Glutamatergic neuron (in vitro differentiated cells): ENCODE results near the gene MAML2. TPM values are rescaled to one million over a fixed set of nuclear protein-coding genes. Genes with fewer than 3 reads are reported as not detected.

ENCODE experiments used
- DNase-seq: peaks from one replicate; pipeline ENCODE4 v3.0.0; 2022
- H3K27ac Mint-ChIP-seq: one replicate; pipeline ENCODE4 v1.8.0; 2020; ENCODE audit warnings: mild to moderate bottlenecking, mixed read lengths, inconsistent platforms; ENCODE audit not compliant: unreplicated experiment
- H3K27me3 Mint-ChIP-seq: one replicate; pipeline ENCODE4 v1.8.0; 2020; ENCODE audit warnings: mild to moderate bottlenecking, moderate library complexity, mixed read lengths, inconsistent platforms; ENCODE audit not compliant: unreplicated experiment
- H3K36me3 Mint-ChIP-seq: one replicate; pipeline ENCODE4 v1.8.0; 2020; ENCODE audit warnings: mild to moderate bottlenecking, mixed read lengths, inconsistent platforms; ENCODE audit not compliant: unreplicated experiment
- H3K4me1 Mint-ChIP-seq: one replicate; pipeline ENCODE4 v1.8.0; 2020; ENCODE audit warnings: mild to moderate bottlenecking, low read depth, mixed read lengths, inconsistent platforms; ENCODE audit not compliant: unreplicated experiment
- H3K4me3 Mint-ChIP-seq: one replicate; pipeline ENCODE4 v1.8.0; 2020; ENCODE audit warnings: mild to moderate bottlenecking, mixed read lengths, inconsistent platforms; ENCODE audit not compliant: unreplicated experiment
- H3K9me3 Mint-ChIP-seq: one replicate; pipeline ENCODE4 v1.8.0; 2020; ENCODE audit warnings: mild to moderate bottlenecking, moderate library complexity, mixed read lengths, inconsistent platforms; ENCODE audit not compliant: unreplicated experiment
- total RNA-seq: library from RNA; stranded (reverse); fragmentation: NEBNext Ultra II Directional; extraction: Animal tissue kit (Norgen Biotek cat#: 25700); gene quantifications from one replicate; pipeline ENCODE4 v1.2.1, GENCODE V29; 2021; ENCODE audit not compliant: unreplicated experiment
- TF ChIP-seq, protein P1 (sequence below): fragments of 200-600 bp; sonication (generic); IDR thresholded peaks from one replicate; pipeline ENCODE4 v1.5.0; 2021; ENCODE audit not compliant: partially characterized antibody, unreplicated experiment

Gene MAML2
- total RNA-seq, 1 donor from 2014 or later: 2.1 TPM

DNA sequence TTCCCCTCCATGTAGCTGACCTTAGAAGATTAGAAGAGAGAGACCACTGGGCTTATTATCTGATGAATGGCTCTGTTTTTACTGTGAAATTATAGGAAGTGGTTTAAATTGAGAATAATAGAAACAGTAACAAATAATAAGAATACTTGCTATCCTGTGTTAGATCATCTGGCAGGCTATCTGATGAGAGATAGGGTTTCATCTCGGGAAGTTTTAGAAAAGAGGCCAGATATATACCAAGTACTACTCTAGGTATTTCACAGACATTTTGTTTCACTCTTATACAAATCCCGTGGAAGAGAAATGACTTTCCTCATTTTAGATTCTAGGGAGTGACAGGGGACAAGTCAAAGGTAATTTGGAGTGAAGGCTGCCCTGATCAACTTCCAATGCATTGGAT is 198.4 kb downstream of the MAML2 start:
- no peaks in the 10 kb centered on the region for H3K36me3 Mint-ChIP-seq
- no peak overlapping the region for H3K4me3 Mint-ChIP-seq
- H3K27me3 Mint-ChIP-seq: no peaks in the 10 kb centered on the region
- H3K4me1 Mint-ChIP-seq: no peaks in the 10 kb centered on the region
- no peak for DNase-seq
- TF ChIP-seq, protein P1, sequence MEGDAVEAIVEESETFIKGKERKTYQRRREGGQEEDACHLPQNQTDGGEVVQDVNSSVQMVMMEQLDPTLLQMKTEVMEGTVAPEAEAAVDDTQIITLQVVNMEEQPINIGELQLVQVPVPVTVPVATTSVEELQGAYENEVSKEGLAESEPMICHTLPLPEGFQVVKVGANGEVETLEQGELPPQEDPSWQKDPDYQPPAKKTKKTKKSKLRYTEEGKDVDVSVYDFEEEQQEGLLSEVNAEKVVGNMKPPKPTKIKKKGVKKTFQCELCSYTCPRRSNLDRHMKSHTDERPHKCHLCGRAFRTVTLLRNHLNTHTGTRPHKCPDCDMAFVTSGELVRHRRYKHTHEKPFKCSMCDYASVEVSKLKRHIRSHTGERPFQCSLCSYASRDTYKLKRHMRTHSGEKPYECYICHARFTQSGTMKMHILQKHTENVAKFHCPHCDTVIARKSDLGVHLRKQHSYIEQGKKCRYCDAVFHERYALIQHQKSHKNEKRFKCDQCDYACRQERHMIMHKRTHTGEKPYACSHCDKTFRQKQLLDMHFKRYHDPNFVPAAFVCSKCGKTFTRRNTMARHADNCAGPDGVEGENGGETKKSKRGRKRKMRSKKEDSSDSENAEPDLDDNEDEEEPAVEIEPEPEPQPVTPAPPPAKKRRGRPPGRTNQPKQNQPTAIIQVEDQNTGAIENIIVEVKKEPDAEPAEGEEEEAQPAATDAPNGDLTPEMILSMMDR: no peak
- no peak overlapping the region for H3K27ac Mint-ChIP-seq
- H3K9me3 Mint-ChIP-seq: no peaks in the 10 kb centered on the region

DNA sequence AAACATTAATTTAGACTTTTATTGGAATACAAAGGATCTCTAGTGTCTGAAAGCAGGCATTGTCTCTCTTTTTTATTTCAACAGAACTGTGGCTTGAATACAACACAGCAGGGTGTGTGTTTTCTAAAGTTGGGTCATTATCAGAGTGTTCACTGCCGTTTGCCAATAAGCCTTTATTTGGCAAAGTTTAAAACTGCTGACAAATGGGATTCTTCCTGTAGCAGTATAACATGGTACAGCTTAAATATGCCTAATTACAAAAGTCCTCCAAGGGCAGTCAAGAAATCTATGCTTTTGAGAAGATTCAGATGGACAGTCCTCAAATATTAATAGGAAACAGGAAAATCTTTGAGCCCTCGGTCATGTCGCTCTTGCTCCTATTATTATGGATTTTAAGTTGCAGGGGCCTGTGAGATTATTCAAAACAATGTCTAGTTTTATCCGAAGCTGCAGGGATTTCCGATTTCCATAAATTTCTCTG is 199.9 kb downstream of the MAML2 start:
- Mint-ChIP-seq H3K27ac (no peak overlapping the region), H3K27me3 (no peaks in the 10 kb centered on the region), H3K36me3 (no peaks in the 10 kb centered on the region), H3K4me1 (no peaks in the 10 kb centered on the region), H3K4me3 (no peak overlapping the region), H3K9me3 (no peaks in the 10 kb centered on the region)
- no peak for DNase-seq
- TF ChIP-seq, protein P1: no peak

DNA sequence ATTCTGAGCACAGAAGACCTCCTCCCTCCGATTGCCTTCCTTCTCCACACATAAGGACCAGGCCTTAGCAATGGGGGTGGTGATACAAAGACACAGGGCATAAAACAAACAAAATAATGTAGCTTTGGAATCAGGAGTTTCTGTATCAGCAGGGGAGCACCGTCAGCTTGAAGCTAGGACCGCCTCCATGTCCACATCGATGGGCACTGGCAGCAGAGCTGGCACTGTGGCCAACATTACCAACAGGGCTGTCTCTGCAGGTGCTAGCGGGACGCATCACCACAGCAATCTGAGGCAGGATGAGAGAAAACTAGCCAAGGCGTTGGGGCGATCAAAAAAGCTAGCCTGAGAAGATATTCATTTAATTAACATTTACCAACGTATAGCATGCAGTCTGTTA is 201.4 kb downstream of the MAML2 start:
- no peaks in the 10 kb centered on the region for H3K9me3 Mint-ChIP-seq
- H3K4me3 Mint-ChIP-seq: no peak overlapping the region
- H3K36me3 Mint-ChIP-seq: no peaks in the 10 kb centered on the region
- DNase-seq: no peak
- no peak overlapping the region for H3K27ac Mint-ChIP-seq
- no peaks in the 10 kb centered on the region for H3K27me3 Mint-ChIP-seq
- no peaks in the 10 kb centered on the region for H3K4me1 Mint-ChIP-seq
- TF ChIP-seq, protein P1: no peak

DNA sequence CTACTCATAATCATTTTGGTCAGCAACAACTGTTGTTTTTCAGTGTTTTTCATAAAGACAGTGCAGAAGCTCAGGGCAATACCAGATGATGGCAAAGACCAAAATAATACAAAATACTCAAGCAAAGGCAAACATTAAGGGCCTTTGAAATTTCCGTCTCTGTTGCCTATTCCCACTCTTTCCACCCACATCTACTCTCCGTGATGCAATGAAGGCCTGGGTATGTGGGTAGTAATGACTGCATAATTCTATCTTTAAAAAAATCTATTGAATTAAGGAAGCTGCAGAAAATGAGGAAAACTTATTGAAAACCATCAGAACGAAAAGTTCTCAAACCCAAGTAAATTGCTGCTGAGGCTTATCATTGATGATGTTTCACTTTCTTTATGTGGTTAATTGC is 203.3 kb downstream of the MAML2 start:
- TF ChIP-seq, protein P1: no peak
- Mint-ChIP-seq H3K4me1 (no peaks in the 10 kb centered on the region), H3K36me3 (no peaks in the 10 kb centered on the region)

DNA sequence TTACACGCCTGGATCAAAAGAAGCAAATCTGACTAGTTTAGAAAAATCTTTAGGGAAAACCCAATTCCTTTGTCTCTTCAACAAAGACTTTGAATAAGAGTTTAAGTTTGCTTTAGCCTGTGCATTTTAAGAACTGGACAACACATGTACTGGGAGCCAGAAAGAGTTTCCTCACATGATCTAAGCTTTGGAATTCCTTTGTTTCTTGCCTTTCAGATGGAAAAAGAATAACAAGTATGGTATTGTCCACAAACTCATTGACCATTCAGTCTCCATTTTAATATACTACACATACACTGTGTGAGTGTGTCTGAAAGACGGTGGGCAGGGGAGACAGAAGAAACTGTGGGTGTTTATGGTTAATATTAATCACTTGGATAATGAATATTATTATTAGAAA is 205.6 kb downstream of the MAML2 start:
- no peak overlapping the region for H3K27ac Mint-ChIP-seq
- H3K9me3 Mint-ChIP-seq: no peaks in the 10 kb centered on the region
- H3K4me1 Mint-ChIP-seq: no peaks in the 10 kb centered on the region
- DNase-seq: no peak
- H3K27me3 Mint-ChIP-seq: no peaks in the 10 kb centered on the region
- H3K4me3 Mint-ChIP-seq: no peak overlapping the region
- H3K36me3 Mint-ChIP-seq: no peaks in the 10 kb centered on the region
- TF ChIP-seq, protein P1: no peak

More for the DNA sequence above, 203.3 kb downstream of the MAML2 start:
- Mint-ChIP-seq H3K27me3 (no peaks in the 10 kb centered on the region), H3K9me3 (no peaks in the 10 kb centered on the region), H3K4me3 (no peak overlapping the region), H3K27ac (no peak overlapping the region)
- DNase-seq: no peak
